Endodermal cell (in vitro differentiated cells): Measurements from ENCODE around the gene TRPV2. TPM values are rescaled to one million over a fixed set of nuclear protein-coding genes. Genes with fewer than 3 reads are reported as not detected.

ENCODE experiments used
- DNase-seq: peaks from one replicate; pipeline ENCODE4 v3.0.0-alpha.2; 2017
- H3K27ac ChIP-seq: 2 replicates; pipeline ENCODE4 v1.5.1; 2013; ENCODE audit warnings: mild to moderate bottlenecking, low read depth, low read length, moderate library complexity
- H3K27me3 ChIP-seq: 2 replicates; pipeline ENCODE4 v1.6.1; 2013; ENCODE audit warnings: mild to moderate bottlenecking, low read length, moderate library complexity; ENCODE audit not compliant: insufficient read depth, control insufficient read depth, poor library complexity, severe bottlenecking
- H3K36me3 ChIP-seq: 2 replicates; pipeline ENCODE4 v1.7.0; 2013; ENCODE audit warnings: mild to moderate bottlenecking, low read length, moderate library complexity; ENCODE audit not compliant: control insufficient read depth, insufficient read depth
- H3K4me1 ChIP-seq: one replicate; pipeline ENCODE4 v1.7.0; 2013; ENCODE audit warnings: low read length; ENCODE audit not compliant: control insufficient read depth, insufficient read depth
- H3K4me3 ChIP-seq: 2 replicates; pipeline ENCODE4 v1.5.1; 2013; ENCODE audit warnings: mild to moderate bottlenecking, low read length, moderate library complexity
- H3K9ac ChIP-seq: 2 replicates; pipeline ENCODE4 v1.6.1; 2013; ENCODE audit warnings: mild to moderate bottlenecking, low read length, moderate library complexity; ENCODE audit not compliant: poor library complexity, severe bottlenecking; ENCODE audit errors: extremely low read depth
- H3K9me3 ChIP-seq: 2 replicates; pipeline ENCODE4 v1.6.1; 2013; ENCODE audit warnings: mild to moderate bottlenecking, low read length, moderate library complexity; ENCODE audit not compliant: control insufficient read depth
- H3K27ac Mint-ChIP-seq: 2 replicates; pipeline ENCODE4 v1.8.0; 2020; ENCODE audit warnings: mixed read lengths
- H3K27me3 Mint-ChIP-seq: 2 replicates; pipeline ENCODE4 v1.8.0; 2021; ENCODE audit warnings: mild to moderate bottlenecking, mixed read lengths; ENCODE audit not compliant: insufficient read depth
- H3K36me3 Mint-ChIP-seq: 2 replicates; pipeline ENCODE4 v1.8.0; 2020; ENCODE audit warnings: low read depth, mixed read lengths
- H3K4me1 Mint-ChIP-seq: 2 replicates; pipeline ENCODE4 v1.8.0; 2020; ENCODE audit warnings: mixed read lengths
- H3K4me3 Mint-ChIP-seq: 2 replicates; pipeline ENCODE4 v1.8.0; 2020; ENCODE audit warnings: mild to moderate bottlenecking, moderate library complexity, mixed read lengths
- H3K9me3 Mint-ChIP-seq: 2 replicates; pipeline ENCODE4 v1.8.0; 2020; ENCODE audit warnings: mild to moderate bottlenecking, mixed read lengths
- WGBS, 2 experiments: methylation state at CpG; one replicate each; pipeline versions ENCODE4 v1.1.5 to v1.1.7; 2013; ENCODE audit warnings: missing lambda C conversion rate in 2 of 2, mixed read lengths in 1 of 2; ENCODE audit not compliant: insufficient coverage in 1 of 2, insufficient read length in 1 of 2; 5-methylcytosine and 5-hydroxymethylcytosine counted together
- total RNA-seq, 2 donors: library from RNA; stranded (reverse); fragmentation: NEBNext Ultra II Directional in 1 of 2; extraction: Animal tissue kit (Norgen Biotek cat#: 25700) in 1 of 2; gene quantifications; 2 replicates in 1 of 2; 3 replicates in 1 of 2; pipeline ENCODE4 v1.2.1, GENCODE V29; 2021
- TF ChIP-seq, protein P1 (sequence below): fragments of 200-600 bp; sonication (generic); conservative IDR thresholded peaks from 2 replicates; pipeline ENCODE4 v1.5.0; 2021; ENCODE audit warnings: antibody characterized with exemption, mild to moderate bottlenecking

TRPV2 gene
- total RNA-seq, 2 donors from 2014 or later, result 0.51 to 1.1 TPM

DNA sequence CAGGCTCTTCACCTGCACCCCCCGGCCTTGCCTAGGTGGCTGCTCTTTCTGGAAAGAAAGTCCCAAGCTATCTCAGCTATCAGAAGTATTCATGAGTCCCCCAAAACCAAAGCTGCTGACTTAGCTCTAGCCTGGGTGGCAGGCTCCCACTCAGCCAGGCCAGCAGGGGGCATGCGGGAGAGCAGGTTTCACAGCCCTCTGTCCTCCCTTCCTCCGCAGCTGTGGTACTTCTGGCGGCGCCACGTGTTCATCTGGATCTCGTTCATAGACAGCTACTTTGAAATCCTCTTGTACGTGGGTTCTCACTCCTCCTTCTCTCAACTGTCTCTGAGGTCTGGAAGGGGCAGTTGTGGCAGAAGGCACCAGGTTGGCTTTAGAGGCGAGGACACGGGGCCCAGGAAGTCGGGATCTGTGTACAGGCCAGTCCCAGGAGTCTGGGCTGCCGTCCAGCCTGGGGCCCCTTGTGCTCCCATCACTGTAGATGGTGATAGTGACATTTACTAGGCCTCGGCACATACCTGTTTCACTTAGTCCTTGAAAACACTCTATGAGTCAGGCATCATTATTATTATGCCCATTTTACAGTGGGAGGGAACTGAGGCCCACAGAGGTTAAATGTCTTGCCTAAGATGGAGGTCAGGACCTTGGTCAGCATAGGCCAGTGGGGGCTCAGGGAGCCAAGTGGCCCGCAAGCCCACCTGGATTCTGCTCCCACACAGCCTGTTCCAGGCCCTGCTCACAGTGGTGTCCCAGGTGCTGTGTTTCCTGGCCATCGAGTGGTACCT lies 12.9 kb downstream of the TRPV2 start:
- TF ChIP-seq, protein P1, sequence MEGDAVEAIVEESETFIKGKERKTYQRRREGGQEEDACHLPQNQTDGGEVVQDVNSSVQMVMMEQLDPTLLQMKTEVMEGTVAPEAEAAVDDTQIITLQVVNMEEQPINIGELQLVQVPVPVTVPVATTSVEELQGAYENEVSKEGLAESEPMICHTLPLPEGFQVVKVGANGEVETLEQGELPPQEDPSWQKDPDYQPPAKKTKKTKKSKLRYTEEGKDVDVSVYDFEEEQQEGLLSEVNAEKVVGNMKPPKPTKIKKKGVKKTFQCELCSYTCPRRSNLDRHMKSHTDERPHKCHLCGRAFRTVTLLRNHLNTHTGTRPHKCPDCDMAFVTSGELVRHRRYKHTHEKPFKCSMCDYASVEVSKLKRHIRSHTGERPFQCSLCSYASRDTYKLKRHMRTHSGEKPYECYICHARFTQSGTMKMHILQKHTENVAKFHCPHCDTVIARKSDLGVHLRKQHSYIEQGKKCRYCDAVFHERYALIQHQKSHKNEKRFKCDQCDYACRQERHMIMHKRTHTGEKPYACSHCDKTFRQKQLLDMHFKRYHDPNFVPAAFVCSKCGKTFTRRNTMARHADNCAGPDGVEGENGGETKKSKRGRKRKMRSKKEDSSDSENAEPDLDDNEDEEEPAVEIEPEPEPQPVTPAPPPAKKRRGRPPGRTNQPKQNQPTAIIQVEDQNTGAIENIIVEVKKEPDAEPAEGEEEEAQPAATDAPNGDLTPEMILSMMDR, result peak; percentile 83
- H3K27me3 Mint-ChIP-seq, result no peaks in the 10 kb centered on the region
- H3K9me3 ChIP-seq, result no peaks in the 10 kb centered on the region
- peak; percentile 89 for DNase-seq
- H3K4me1 ChIP-seq, result no peaks in the 10 kb centered on the region
- H3K4me3 Mint-ChIP-seq, result no peak overlapping the region
- H3K27ac ChIP-seq, result no peak overlapping the region
- H3K9me3 Mint-ChIP-seq, result no peaks in the 10 kb centered on the region
- H3K4me3 ChIP-seq, result no peak overlapping the region
- H3K27me3 ChIP-seq, result no peaks in the 10 kb centered on the region
- H3K4me1 Mint-ChIP-seq, result no peaks in the 10 kb centered on the region
- H3K27ac Mint-ChIP-seq, result no peak overlapping the region
- H3K36me3 Mint-ChIP-seq, result no peaks in the 10 kb centered on the region
- no peaks in the 10 kb centered on the region for H3K36me3 ChIP-seq
- no peak overlapping the region for H3K9ac ChIP-seq
- 81 to 86% methylated on average over 11 to 15 of the region's 15 CpGs for WGBS, 2 experiments

DNA sequence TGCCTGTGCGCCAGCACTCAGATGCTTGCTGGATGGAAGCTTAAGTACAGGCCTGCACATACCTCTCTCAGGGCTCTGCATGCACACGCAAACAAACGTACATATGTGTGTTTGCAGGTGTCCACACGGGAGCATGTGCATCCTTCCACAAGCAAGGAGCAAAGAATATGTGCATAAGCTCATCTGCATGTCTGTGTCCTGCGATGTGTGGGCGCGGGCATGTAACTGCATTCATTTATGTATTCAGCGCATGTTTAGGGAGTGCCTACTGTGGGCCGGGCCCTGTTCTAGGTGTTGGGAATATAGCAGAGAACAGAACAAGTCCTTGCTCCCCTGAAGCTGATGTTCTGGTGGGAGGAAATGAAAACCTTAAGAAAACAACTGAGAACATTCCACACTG lies 13.7 kb downstream of the TRPV2 start:
- no peak overlapping the region for H3K27ac Mint-ChIP-seq
- H3K27ac ChIP-seq, result no peak overlapping the region
- H3K4me1 ChIP-seq, result no peaks in the 10 kb centered on the region
- no peaks in the 10 kb centered on the region for H3K4me1 Mint-ChIP-seq
- TF ChIP-seq, protein P1, result no peak
- no peaks in the 10 kb centered on the region for H3K9me3 Mint-ChIP-seq
- WGBS, 2 experiments, result 90 to 92% methylated on average over 7 to 9 of the region's 9 CpGs
- no peak overlapping the region for H3K4me3 Mint-ChIP-seq
- no peak for DNase-seq
- no peaks in the 10 kb centered on the region for H3K36me3 Mint-ChIP-seq
- no peak overlapping the region for H3K4me3 ChIP-seq
- H3K36me3 ChIP-seq, result no peaks in the 10 kb centered on the region
- no peak overlapping the region for H3K9ac ChIP-seq
- no peaks in the 10 kb centered on the region for H3K27me3 Mint-ChIP-seq
- H3K9me3 ChIP-seq, result no peaks in the 10 kb centered on the region
- H3K27me3 ChIP-seq, result no peaks in the 10 kb centered on the region

DNA sequence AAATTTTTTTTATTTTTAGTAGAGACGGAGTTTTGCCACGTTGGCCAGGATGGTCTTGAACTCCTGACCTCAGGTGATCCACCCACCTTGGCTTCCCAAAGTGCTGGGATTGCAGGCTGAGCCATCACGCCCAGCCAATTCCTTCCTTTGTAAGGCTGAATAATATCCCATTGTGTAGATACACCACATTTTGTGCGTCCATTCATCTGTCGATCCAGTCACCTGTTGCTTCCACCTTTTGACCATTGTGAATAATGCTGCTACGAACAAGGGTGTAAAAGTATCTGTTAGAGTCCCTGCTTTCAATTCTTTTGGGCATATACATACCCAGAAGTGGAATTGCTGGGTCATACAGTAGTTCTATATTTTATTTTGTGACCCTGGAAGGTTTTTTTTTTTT lies 15.3 kb downstream of the TRPV2 start:
- Histone ChIP-seq H3K4me1 (peaks cover 1% of the 10 kb centered on the region), H3K9ac (no peak overlapping the region), H3K4me3 (no peak overlapping the region), H3K36me3 (no peaks in the 10 kb centered on the region), H3K27ac (no peak overlapping the region), H3K9me3 (no peaks in the 10 kb centered on the region), H3K27me3 (no peaks in the 10 kb centered on the region)
- no peaks in the 10 kb centered on the region for H3K27me3 Mint-ChIP-seq
- no peak overlapping the region for H3K4me3 Mint-ChIP-seq
- peaks cover 3% of the 10 kb centered on the region for H3K4me1 Mint-ChIP-seq
- no peak overlapping the region for H3K27ac Mint-ChIP-seq
- TF ChIP-seq, protein P1, result no peak
- 77 to 78% methylated on average over 6 of the region's 6 CpGs for WGBS, 2 experiments
- no peak for DNase-seq
- H3K36me3 Mint-ChIP-seq, result no peaks in the 10 kb centered on the region
- no peaks in the 10 kb centered on the region for H3K9me3 Mint-ChIP-seq
